Lower leg skin (tissue), 3 donors: ENCODE measurements around the gene RASSF10.

Source experiments
- CTCF ChIP-seq, 3 donors: fragments of 450-650 bp; IDR thresholded peaks; one replicate each; pipeline ENCODE4 v1.5.1; 2016; ENCODE audit warnings: antibody characterized with exemption in 3 of 3, mild to moderate bottlenecking in 3 of 3, moderate library complexity in 2 of 3
- POLR2A ChIP-seq, 2 donors: fragments of 450-650 bp; IDR thresholded peaks; one replicate each; pipeline ENCODE4 v1.6.1; 2016 to 2017; ENCODE audit warnings: antibody characterized with exemption in 2 of 2, mild to moderate bottlenecking in 1 of 2, moderate library complexity in 1 of 2

- TF ChIP-seq CTCF (IDR thresholded peaks at IDR 0.05) (no peak), POLR2A (IDR thresholded peaks at IDR 0.05) (no peak)
Measured at GRCh38 chr11:13029872-13030271, 20.8 kb downstream of the RASSF10 start.
